ENCODE data around the gene GREM1.

GREM1 gene

DNA sequence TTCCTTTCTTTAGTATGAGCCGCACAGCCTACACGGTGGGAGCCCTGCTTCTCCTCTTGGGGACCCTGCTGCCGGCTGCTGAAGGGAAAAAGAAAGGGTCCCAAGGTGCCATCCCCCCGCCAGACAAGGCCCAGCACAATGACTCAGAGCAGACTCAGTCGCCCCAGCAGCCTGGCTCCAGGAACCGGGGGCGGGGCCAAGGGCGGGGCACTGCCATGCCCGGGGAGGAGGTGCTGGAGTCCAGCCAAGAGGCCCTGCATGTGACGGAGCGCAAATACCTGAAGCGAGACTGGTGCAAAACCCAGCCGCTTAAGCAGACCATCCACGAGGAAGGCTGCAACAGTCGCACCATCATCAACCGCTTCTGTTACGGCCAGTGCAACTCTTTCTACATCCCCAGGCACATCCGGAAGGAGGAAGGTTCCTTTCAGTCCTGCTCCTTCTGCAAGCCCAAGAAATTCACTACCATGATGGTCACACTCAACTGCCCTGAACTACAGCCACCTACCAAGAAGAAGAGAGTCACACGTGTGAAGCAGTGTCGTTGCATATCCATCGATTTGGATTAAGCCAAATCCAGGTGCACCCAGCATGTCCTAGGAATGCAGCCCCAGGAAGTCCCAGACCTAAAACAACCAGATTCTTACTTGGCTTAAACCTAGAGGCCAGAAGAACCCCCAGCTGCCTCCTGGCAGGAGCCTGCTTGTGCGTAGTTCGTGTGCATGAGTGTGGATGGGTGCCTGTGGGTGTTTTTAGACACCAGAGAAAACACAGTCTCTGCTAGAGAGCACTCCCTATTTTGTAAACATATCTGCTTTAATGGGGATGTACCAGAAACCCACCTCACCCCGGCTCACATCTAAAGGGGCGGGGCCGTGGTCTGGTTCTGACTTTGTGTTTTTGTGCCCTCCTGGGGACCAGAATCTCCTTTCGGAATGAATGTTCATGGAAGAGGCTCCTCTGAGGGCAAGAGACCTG lies 13.2 kb downstream of the GREM1 start:
- no peak for DNase-seq (ENCODE audit: low spot score)

DNA sequence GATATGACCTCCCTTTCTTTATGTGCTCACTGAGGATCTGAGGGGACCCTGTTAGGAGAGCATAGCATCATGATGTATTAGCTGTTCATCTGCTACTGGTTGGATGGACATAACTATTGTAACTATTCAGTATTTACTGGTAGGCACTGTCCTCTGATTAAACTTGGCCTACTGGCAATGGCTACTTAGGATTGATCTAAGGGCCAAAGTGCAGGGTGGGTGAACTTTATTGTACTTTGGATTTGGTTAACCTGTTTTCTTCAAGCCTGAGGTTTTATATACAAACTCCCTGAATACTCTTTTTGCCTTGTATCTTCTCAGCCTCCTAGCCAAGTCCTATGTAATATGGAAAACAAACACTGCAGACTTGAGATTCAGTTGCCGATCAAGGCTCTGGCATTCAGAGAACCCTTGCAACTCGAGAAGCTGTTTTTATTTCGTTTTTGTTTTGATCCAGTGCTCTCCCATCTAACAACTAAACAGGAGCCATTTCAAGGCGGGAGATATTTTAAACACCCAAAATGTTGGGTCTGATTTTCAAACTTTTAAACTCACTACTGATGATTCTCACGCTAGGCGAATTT lies 14.9 kb downstream of the GREM1 start:
- DNase-seq (ENCODE audit: low spot score): no peak

- DNase-seq (ENCODE audit: low spot score): no peak
Measured at GRCh38 chr15:32733281-32733680, 15.5 kb downstream of the GREM1 start.

DNA sequence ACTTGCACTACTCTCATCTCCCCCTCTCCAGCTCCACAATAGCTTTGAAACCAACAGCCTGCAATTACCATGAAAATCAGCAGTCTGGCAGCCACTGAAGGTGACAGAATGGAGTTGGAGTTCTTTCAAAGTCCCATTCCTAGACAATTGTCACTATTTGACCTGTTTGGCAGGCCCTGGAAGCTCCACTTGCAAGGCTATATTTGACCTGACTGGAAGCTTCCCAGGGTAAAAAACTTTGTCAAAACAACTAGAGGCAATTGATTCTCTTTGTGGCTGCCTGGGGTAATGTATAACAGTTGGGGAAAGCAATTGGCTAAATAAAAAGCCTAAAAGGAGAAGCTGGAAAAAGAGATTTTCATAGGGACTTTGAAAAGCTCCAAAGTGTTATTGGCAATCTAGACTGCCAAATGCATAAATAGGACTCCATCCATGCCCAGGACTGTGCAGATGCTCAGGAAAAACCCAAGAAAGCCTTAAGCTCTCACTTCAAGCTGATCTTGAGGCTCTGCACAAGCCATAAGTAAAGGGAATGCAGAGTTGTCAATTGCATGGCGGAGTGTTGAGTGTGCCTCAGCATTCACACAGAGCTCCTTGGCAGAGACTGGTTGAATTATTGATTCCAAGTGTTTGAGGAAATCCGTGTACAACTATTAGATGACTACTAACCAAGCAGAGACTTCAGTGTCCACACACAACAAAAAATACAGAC lies 18.3 kb downstream of the GREM1 start:
- DNase-seq (ENCODE audit: low spot score): no peak

GRCh38 chr15:32736701-32737061 lies 18.9 kb downstream of the GREM1 start:
- no peak for DNase-seq (ENCODE audit: low spot score)

- DNase-seq (ENCODE audit: low spot score): no peak
Measured at GRCh38 chr15:32737304-32737703, 19.5 kb downstream of the GREM1 start.

GRCh38 chr15:32738666-32739065 lies 20.9 kb downstream of the GREM1 start:
- DNase-seq (ENCODE audit: low spot score): no peak

GRCh38 chr15:32739522-32740063 lies 21.8 kb downstream of the GREM1 start:
- DNase-seq (ENCODE audit: low spot score): no peak

- peak; percentile 4 for DNase-seq (ENCODE audit: low spot score)
Measured at GRCh38 chr15:32743411-32744140, 25.8 kb downstream of the GREM1 start.

GRCh38 chr15:32746116-32746857 lies 28.5 kb downstream of the GREM1 start:
- DNase-seq (ENCODE audit: low spot score): no peak

DNA sequence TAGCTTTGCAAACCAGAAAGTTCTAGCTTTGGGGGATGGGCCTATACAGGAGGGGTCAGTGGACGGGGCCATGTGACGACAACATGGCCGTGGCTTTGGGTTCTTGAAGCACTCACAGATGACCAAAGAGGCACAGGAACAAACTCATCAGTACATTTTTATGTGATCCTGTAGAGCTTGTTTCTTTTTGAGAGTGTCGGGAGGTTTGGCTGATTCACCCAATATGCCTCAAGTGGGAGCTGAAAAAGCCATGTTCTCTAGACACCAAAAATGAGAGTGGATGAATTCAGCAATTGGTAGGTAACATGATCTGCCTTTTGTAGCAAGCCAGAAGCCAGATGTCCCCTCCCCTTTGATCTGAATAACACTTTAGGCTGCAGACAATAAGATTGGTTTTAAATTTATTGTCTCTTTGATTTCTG lies 30.1 kb downstream of the GREM1 start:
- no peak for DNase-seq (ENCODE audit: low spot score)

- DNase-seq (ENCODE audit: low spot score): no peak
Measured at GRCh38 chr15:32750979-32751378, 33.2 kb downstream of the GREM1 start.

GRCh38 chr15:32757426-32757825 lies 39.6 kb downstream of the GREM1 start:
- no peak for DNase-seq (ENCODE audit: low spot score)

GRCh38 chr15:32763295-32763694 lies 45.5 kb downstream of the GREM1 start:
- DNase-seq (ENCODE audit: low spot score): no peak

GRCh38 chr15:32765236-32765635 lies 47.4 kb downstream of the GREM1 start:
- DNase-seq (ENCODE audit: low spot score): no peak

DNA sequence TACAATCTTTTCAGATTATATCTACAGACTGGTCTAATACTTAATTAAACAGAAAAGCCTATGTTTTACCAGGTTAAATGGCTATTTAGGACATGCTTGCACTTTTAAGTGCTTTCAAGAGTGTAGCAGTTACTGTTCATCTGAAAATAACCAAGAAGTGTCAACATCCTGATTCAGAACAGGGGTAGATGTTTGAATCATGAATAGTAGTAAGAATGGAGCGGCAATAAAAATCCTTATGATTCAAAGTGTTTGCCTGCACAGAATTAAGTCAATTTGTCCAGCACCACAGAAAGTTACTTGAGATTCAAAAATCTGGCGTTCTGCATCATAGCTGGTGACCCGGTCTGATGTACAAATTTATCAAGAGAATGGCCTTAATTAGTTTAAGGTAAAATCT lies 48.3 kb downstream of the GREM1 start:
- DNase-seq (ENCODE audit: low spot score): no peak

- DNase-seq (ENCODE audit: low spot score): no peak
Measured at GRCh38 chr15:32767236-32767635, 49.4 kb downstream of the GREM1 start.

DNA sequence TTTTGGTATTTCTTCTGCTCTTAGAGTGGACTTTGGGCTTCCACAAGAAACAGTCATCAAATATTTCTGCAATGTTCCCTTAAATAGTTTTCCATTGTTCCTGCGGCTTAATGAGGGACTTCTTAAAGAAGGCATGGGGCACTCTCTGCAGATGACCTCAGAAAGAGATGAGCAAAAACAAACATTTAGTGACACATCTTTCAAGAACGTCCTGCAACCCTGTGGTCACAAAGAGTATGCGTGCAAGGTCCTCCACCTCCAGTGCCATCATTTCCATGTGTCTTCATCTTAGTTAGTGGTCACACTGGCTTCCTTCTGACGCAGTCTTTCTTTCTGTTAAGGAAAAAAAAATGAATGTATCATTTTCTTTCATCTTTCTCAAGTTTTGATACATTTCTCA lies 56.2 kb downstream of the GREM1 start:
- DNase-seq (ENCODE audit: low spot score): peak; percentile 43

DNA sequence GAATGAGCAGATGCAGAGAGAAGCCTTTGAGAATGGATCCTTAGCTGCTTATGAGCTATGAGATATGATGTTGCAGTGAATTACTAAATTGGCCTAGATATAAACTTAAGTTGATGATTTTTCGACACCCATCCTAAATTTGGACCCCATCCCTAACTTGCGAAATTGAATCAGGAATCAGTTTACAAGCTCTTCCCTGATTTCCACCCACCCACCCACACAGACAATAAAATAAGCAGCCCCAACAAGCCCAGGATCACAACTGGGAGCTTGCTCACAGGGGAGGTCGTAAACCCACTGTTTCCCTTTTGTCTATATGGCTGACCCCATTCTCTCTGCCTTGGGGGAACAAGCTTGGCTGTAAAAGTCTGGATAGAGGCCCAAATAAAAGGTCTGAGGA lies 57.3 kb downstream of the GREM1 start:
- no peak for DNase-seq (ENCODE audit: low spot score)

- DNase-seq (ENCODE audit: low spot score): no peak
Measured at GRCh38 chr15:32778391-32779176, 60.8 kb downstream of the GREM1 start.

Measured in RKO (cell line).